ENCODE data around the gene IGSF9B.

DNA sequence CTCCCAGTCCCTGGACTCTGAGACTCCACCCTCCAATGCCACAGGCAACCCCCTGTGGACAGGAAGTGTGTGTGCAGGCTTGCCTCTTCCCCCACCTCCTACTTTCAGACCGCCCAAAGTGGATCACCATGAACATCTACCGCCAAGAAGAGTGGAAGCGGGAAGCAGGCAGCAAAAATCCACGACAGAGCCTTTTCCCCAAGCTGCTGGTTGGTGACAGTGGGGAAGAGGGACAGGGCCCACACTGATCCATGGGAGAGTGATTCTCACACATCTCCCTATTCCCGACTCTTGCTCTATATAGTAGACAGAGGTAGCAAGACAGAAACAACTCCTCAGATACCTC, 58.0 kb downstream of the IGSF9B start:
- TF ChIP-seq EZH2phosphoT487 (IDR thresholded peaks at IDR 0.05) (no peak), EZH2 (IDR thresholded peaks at IDR 0.05) (no peak)
- TF ChIP-seq, protein P1, sequence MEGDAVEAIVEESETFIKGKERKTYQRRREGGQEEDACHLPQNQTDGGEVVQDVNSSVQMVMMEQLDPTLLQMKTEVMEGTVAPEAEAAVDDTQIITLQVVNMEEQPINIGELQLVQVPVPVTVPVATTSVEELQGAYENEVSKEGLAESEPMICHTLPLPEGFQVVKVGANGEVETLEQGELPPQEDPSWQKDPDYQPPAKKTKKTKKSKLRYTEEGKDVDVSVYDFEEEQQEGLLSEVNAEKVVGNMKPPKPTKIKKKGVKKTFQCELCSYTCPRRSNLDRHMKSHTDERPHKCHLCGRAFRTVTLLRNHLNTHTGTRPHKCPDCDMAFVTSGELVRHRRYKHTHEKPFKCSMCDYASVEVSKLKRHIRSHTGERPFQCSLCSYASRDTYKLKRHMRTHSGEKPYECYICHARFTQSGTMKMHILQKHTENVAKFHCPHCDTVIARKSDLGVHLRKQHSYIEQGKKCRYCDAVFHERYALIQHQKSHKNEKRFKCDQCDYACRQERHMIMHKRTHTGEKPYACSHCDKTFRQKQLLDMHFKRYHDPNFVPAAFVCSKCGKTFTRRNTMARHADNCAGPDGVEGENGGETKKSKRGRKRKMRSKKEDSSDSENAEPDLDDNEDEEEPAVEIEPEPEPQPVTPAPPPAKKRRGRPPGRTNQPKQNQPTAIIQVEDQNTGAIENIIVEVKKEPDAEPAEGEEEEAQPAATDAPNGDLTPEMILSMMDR (IDR thresholded peaks at IDR 0.05) = no peak

Data from neural progenitor cell (in vitro differentiated cells).